GM12873 (cell line): Measurements from ENCODE around the gene FGF14.

Experiments
- TF ChIP-seq, protein P1 (sequence below): IDR thresholded peaks from 2 replicates; pipeline ENCODE4 v1.5.1; 2012; ENCODE audit warnings: low read depth, mild to moderate bottlenecking, moderate library complexity, low read length, control low read depth; ENCODE audit not compliant: insufficient read depth; ENCODE audit errors: missing control alignments

Gene FGF14

DNA sequence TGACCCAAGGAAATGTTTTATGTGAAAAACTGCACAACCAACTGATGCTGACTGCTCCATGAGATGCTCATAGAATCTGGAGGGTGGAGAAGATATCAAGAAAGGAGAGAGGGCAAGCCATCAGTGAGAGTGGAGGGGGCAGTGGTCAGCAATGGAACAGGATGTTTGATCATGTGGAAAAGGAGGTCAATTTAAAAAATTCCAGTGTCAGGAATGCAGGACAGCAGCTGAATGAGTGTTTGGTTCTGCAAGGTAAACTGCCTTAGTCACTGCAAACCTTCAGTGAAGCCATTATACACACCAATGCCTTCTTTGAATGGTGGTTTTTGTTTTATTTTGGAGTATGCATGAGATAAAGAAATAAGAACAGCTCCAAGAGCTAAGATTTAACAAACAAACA is 121.5 kb downstream of the FGF14 start:
- TF ChIP-seq, protein P1, sequence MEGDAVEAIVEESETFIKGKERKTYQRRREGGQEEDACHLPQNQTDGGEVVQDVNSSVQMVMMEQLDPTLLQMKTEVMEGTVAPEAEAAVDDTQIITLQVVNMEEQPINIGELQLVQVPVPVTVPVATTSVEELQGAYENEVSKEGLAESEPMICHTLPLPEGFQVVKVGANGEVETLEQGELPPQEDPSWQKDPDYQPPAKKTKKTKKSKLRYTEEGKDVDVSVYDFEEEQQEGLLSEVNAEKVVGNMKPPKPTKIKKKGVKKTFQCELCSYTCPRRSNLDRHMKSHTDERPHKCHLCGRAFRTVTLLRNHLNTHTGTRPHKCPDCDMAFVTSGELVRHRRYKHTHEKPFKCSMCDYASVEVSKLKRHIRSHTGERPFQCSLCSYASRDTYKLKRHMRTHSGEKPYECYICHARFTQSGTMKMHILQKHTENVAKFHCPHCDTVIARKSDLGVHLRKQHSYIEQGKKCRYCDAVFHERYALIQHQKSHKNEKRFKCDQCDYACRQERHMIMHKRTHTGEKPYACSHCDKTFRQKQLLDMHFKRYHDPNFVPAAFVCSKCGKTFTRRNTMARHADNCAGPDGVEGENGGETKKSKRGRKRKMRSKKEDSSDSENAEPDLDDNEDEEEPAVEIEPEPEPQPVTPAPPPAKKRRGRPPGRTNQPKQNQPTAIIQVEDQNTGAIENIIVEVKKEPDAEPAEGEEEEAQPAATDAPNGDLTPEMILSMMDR, result no peak

DNA sequence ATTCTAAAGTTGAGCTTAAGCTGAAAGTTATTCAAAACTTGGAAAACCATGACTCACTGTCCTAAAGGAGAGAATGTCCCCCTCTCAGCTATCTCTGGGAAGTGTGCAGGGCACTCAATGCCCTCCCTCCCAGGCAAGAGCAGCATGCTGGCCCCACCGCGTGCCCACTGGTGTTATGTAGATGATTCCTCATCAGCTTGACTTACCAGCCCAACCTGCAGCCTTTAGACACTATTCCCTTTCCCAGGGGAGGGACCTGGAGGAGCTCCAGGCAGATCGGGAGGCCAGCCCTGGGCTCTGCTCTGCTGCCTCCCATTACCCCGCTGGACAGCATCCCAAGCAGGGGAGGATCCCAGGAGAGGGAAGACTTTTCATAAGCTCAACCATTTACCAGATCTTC is 124.6 kb downstream of the FGF14 start:
- TF ChIP-seq, protein P1, result no peak

DNA sequence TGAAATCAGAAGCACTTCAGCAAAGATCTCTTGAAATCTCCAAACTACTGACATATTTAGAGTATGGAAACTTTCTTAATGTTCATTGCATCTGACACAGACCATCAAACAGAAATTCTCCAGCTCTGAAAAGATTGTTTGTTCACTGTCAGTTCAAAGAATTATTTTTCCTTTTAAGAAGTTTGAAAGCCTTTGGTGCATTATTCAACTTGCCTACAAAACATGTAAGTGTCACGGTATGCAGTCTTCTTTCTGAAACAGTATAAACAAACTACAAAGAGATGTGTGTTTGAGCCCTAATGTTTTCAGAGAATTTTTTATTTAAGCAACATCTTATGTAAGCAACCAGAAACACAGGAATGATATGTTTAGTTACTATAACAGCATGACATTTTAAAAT is 125.4 kb downstream of the FGF14 start:
- TF ChIP-seq, protein P1, result no peak

DNA sequence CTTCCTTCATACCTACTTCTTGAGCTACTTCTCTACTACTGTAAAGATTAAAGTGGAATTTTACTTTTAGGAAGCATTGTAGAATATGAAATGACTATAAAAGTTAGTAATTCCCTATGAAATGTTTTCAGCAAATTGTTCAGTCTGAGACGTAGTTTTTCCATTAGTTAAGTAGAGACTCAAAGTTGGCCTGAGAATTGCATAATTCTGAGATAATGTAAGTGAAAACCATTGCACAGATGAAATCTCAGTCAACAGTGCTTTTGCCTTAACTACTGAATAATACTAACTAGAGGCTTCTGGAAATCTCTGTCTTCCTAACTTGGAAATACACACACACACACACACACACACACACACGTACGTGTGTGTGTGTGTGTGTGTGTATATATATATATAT is 125.9 kb downstream of the FGF14 start:
- TF ChIP-seq, protein P1, result no peak

DNA sequence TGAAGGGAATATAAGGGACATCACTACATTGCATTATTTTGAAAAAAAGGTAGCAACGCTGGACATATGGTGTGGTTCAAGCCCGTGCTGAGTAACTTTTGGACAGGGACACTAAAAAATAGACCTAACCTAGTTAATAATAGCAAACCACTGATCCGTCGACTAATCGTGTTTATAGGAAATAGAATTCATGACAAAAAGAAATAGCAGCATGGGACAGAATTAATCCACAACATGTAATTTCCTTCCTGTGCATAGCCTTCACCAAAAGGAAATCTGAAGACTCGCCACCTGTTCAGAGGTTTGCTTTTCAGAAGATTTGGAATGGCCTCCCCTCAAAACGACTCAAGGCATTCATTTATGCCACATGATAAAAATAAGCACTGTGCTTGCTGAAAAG is 128.7 kb downstream of the FGF14 start:
- TF ChIP-seq, protein P1, result no peak

DNA sequence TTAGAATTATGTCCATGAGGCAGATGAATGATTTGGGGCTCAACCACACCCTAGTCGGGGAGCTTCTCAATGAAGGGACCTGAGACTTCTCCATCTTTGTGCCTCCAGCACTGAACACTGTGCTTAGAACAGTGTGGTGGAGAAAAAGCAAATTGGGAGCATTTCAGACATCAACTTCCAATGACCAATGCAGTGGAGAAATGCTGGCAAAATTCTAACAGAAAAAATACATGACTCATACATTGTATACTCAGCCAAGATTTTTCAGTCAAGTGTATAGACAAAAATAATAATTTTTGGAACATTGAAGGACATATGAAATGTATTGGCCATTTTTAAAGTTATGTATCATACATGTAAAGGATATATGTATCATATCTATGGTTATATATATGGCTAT is 134.7 kb downstream of the FGF14 start:
- TF ChIP-seq, protein P1, result no peak

DNA sequence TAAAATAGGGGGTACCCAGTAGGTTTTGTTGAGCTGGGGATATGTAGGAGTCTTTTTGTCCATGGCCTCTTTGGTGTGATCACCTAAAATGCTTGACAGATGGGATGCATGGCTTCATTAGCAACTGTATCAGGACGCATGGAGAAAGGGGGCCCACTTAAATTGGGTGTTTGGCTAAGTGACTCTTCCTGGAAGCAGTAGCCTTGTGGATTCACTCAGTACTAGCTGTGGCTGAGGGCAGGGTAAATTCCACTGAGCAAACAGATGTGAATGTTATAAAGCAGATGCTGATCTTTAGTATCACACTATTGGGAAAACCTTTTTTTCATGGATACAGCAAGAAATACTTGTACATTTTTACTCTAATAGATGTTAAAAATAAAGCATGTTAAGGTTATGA is 140.0 kb downstream of the FGF14 start:
- TF ChIP-seq, protein P1, result no peak
